Measurements from ENCODE around the gene RER1.

GRCh38 chr1:2403273-2403672 is 11.6 kb downstream of the RER1 start:
- TF ChIP-seq CTCF (IDR thresholded peaks at IDR 0.05; ENCODE audit: insufficient read depth, low read depth, low read length) (no peak), EZH2 (IDR thresholded peaks at IDR 0.05; ENCODE audit: insufficient read depth, low read length) (no peak)
